GM23338 (cell line): ENCODE results near the gene DMKN.

Source experiments
- CREB1 ChIP-seq: fragments of 250-450 bp; sonication (Bioruptor Pico); IDR thresholded peaks from 2 replicates; pipeline ENCODE4 v1.5.0; 2020; ENCODE audit warnings: low read depth, mild to moderate bottlenecking, moderate library complexity
- CTCF ChIP-seq, 2 experiments: fragments of 200-600 bp in 1 of 2; sonication (generic) in 1 of 2; conservative IDR thresholded peaks; 2 replicates each; pipeline versions ENCODE4 v1.5.1 to v1.6.1; 2016 to 2017; ENCODE audit warnings: antibody characterized with exemption in 2 of 2, low read depth in 2 of 2, mild to moderate bottlenecking in 2 of 2, moderate library complexity in 1 of 2
- EZH2 ChIP-seq: fragments of 200-600 bp; sonication (generic); IDR thresholded peaks from one replicate; pipeline ENCODE4 v1.8.0; 2017; ENCODE audit warnings: antibody characterized with exemption, mild to moderate bottlenecking, low read depth; ENCODE audit not compliant: unreplicated experiment
- EZH2phosphoT487 ChIP-seq: fragments of 200-600 bp; sonication (generic); IDR thresholded peaks from one replicate; pipeline ENCODE4 v1.8.1; 2018; ENCODE audit warnings: antibody characterized with exemption; ENCODE audit not compliant: unreplicated experiment
- JUNB ChIP-seq: IDR thresholded peaks from one replicate; pipeline ENCODE4 v1.6.1; 2016; ENCODE audit warnings: antibody characterized with exemption; ENCODE audit not compliant: unreplicated experiment
- NANOG ChIP-seq: IDR thresholded peaks from 2 replicates; pipeline ENCODE4 v1.6.1; 2016; ENCODE audit warnings: antibody characterized with exemption, borderline replicate concordance
- POLR2AphosphoS5 ChIP-seq: IDR thresholded peaks from 2 replicates; pipeline ENCODE4 v1.6.1; 2016; ENCODE audit warnings: antibody characterized with exemption, low read depth
- REST ChIP-seq: IDR thresholded peaks from one replicate; pipeline ENCODE4 v1.6.1; 2018; ENCODE audit warnings: antibody characterized with exemption; ENCODE audit not compliant: unreplicated experiment
- STAT1 ChIP-seq: IDR thresholded peaks from one replicate; pipeline ENCODE4 v1.6.1; 2016; ENCODE audit warnings: antibody characterized with exemption; ENCODE audit not compliant: unreplicated experiment
- ZNF114 ChIP-seq: fragments of 250-450 bp; sonication (Bioruptor Pico); IDR thresholded peaks from 2 replicates; pipeline ENCODE4 v1.5.0; 2020; ENCODE audit warnings: mild to moderate bottlenecking, moderate library complexity
- ZNF331 ChIP-seq: fragments of 250-450 bp; sonication (Bioruptor Pico); IDR thresholded peaks from 2 replicates; pipeline ENCODE4 v1.5.0; 2020; ENCODE audit warnings: low read depth, mild to moderate bottlenecking, moderate library complexity
- ZNF462 ChIP-seq: fragments of 250-450 bp; sonication (Bioruptor Pico); IDR thresholded peaks from 2 replicates; pipeline ENCODE4 v1.5.0; 2020; ENCODE audit warnings: mild to moderate bottlenecking, moderate library complexity

- no peak for TF ChIP-seq REST
- TF ChIP-seq EZH2 = no peak
- no peak; the same call in 1 of the 2 replicates for TF ChIP-seq POLR2AphosphoS5
- peak in 1 of 2 experiments; percentile 25; a peak in 1 of 4 replicates for TF ChIP-seq CTCF (conservative IDR thresholded peaks at IDR 0.05; ENCODE audit: low read depth in 2 of 2)
- no peak for TF ChIP-seq EZH2phosphoT487
- TF ChIP-seq JUNB = no peak
- TF ChIP-seq ZNF114 = no peak
- TF ChIP-seq NANOG = no peak
- TF ChIP-seq ZNF331 (CRISPR knock-in tag) = no peak
- TF ChIP-seq STAT1 = no peak
- no peak for TF ChIP-seq CREB1
- TF ChIP-seq ZNF462 (CRISPR knock-in tag) = no peak
Measured at GRCh38 chr19:35557539-35558399, 44.3 kb upstream of the DMKN start.
